H9 (cell line): ENCODE measurements around the gene UNC5C. TPM values are rescaled to one million over a fixed set of nuclear protein-coding genes. Genes with fewer than 3 reads are reported as not detected.

Source experiments
- DNase-seq: peaks from one replicate; pipeline ENCODE4 v3.0.0-alpha.2; 2017
- H2AFZ ChIP-seq: one replicate; pipeline ENCODE4 v1.6.1; 2013; ENCODE audit warnings: mild to moderate bottlenecking, low read length, control low read depth, moderate library complexity
- H2AK5ac ChIP-seq: 2 replicates; pipeline ENCODE4 v1.6.1; 2013; ENCODE audit warnings: low read length, control low read depth, mixed read lengths; ENCODE audit not compliant: insufficient read length
- H2BK120ac ChIP-seq: one replicate; pipeline ENCODE4 v1.6.1; 2013; ENCODE audit warnings: low read depth, mild to moderate bottlenecking, low read length, control low read depth, inconsistent platforms; ENCODE audit not compliant: poor library complexity, severe bottlenecking
- H2BK12ac ChIP-seq: 2 replicates; pipeline ENCODE4 v1.6.1; 2013; ENCODE audit warnings: low read length, control low read depth, mixed read lengths, low read depth; ENCODE audit not compliant: insufficient read length
- H2BK15ac ChIP-seq: 2 replicates; pipeline ENCODE4 v1.6.1; 2013; ENCODE audit warnings: low read depth, low read length, control low read depth
- H2BK20ac ChIP-seq: one replicate; pipeline ENCODE4 v1.6.1; 2013; ENCODE audit warnings: low read depth, mild to moderate bottlenecking, low read length, control low read depth, inconsistent platforms; ENCODE audit not compliant: poor library complexity, severe bottlenecking
- H2BK5ac ChIP-seq: 2 replicates; pipeline ENCODE4 v1.6.1; 2013; ENCODE audit warnings: low read length, control low read depth, mixed read lengths; ENCODE audit not compliant: insufficient read length
- H3K14ac ChIP-seq: 2 replicates; pipeline ENCODE4 v1.6.1; 2013; ENCODE audit warnings: low read length, control low read depth; ENCODE audit not compliant: insufficient read depth
- H3K18ac ChIP-seq: 2 replicates; pipeline ENCODE4 v1.6.1; 2013; ENCODE audit warnings: low read depth, mild to moderate bottlenecking, mixed read lengths, low read length, control low read depth; ENCODE audit not compliant: insufficient read length
- H3K23ac ChIP-seq: 2 replicates; pipeline ENCODE4 v1.6.1; 2013; ENCODE audit warnings: low read length, control low read depth, mixed read lengths, low read depth; ENCODE audit not compliant: insufficient read length
- H3K23me2 ChIP-seq: 2 replicates; pipeline ENCODE4 v1.6.1; 2013; ENCODE audit warnings: low read depth, mild to moderate bottlenecking, mixed read lengths, low read length, control low read depth; ENCODE audit not compliant: insufficient read length, poor library complexity, severe bottlenecking
- H3K27ac ChIP-seq: 2 replicates; pipeline ENCODE4 v1.5.1; 2013; ENCODE audit warnings: low read length, control low read depth, mixed read lengths, low read depth; ENCODE audit not compliant: insufficient read length
- H3K27me3 ChIP-seq: 2 replicates; pipeline ENCODE4 v1.6.1; 2013; ENCODE audit warnings: low read length, control low read depth, inconsistent platforms; ENCODE audit not compliant: insufficient read depth
- H3K4ac ChIP-seq: 2 replicates; pipeline ENCODE4 v1.6.1; 2013; ENCODE audit warnings: low read depth, mild to moderate bottlenecking, control low read depth, inconsistent platforms, low read length, moderate library complexity
- H3K4me1 ChIP-seq: 2 replicates; pipeline ENCODE4 v1.6.1; 2013; ENCODE audit warnings: low read length, control low read depth, inconsistent platforms; ENCODE audit not compliant: insufficient read depth
- H3K4me2 ChIP-seq: 2 replicates; pipeline ENCODE4 v1.6.1; 2013; ENCODE audit warnings: low read length, control low read depth, mixed read lengths; ENCODE audit not compliant: insufficient read length, insufficient read depth
- H3K56ac ChIP-seq: 2 replicates; pipeline ENCODE4 v1.6.1; 2013; ENCODE audit warnings: low read depth, mild to moderate bottlenecking, mixed read lengths, low read length, control low read depth; ENCODE audit not compliant: insufficient read length
- H3K79me1 ChIP-seq: 2 replicates; pipeline ENCODE4 v1.6.1; 2013; ENCODE audit warnings: low read depth, mild to moderate bottlenecking, moderate library complexity, low read length, control low read depth, inconsistent platforms; ENCODE audit not compliant: insufficient read depth, poor library complexity, severe bottlenecking
- H3K79me2 ChIP-seq: 2 replicates; pipeline ENCODE4 v1.6.1; 2013; ENCODE audit warnings: low read length, control low read depth, inconsistent platforms; ENCODE audit not compliant: insufficient read depth
- H3K9ac ChIP-seq: 2 replicates; pipeline ENCODE4 v1.6.1; 2013; ENCODE audit warnings: low read length, control low read depth, mixed read lengths; ENCODE audit not compliant: insufficient read length; ENCODE audit errors: extremely low read depth
- H3K9me3 ChIP-seq: one replicate; pipeline ENCODE4 v1.6.1; 2013; ENCODE audit warnings: low read depth, low read length, inconsistent platforms; ENCODE audit not compliant: control insufficient read depth
- H3T11ph ChIP-seq: one replicate; pipeline ENCODE4 v1.6.1; 2013; ENCODE audit warnings: mild to moderate bottlenecking, low read length, control low read depth, inconsistent platforms
- H4K20me1 ChIP-seq: one replicate; pipeline ENCODE4 v1.6.1; 2013; ENCODE audit not compliant: control insufficient read depth, insufficient read length, insufficient read depth
- H4K5ac ChIP-seq: 2 replicates; pipeline ENCODE4 v1.6.1; 2013; ENCODE audit warnings: low read depth, mild to moderate bottlenecking, mixed read lengths, low read length, control low read depth; ENCODE audit not compliant: insufficient read length
- H4K8ac ChIP-seq: replicated peaks from 2 replicates; pipeline ENCODE4 v1.6.1; 2013; ENCODE audit warnings: low read length, control low read depth, mixed read lengths, low read depth; ENCODE audit not compliant: insufficient read length
- H4K91ac ChIP-seq: 2 replicates; pipeline ENCODE4 v1.6.1; 2013; ENCODE audit warnings: low read depth, mild to moderate bottlenecking, moderate library complexity, mixed read lengths, low read length, control low read depth; ENCODE audit not compliant: insufficient read length
- H3K27ac Mint-ChIP-seq, 3 experiments: 2 replicates in 2 of 3; 3 replicates in 1 of 3; pipeline ENCODE4 v1.8.0; 2020 to 2021; ENCODE audit warnings: mixed read lengths in 3 of 3, mild to moderate bottlenecking in 1 of 3, moderate library complexity in 1 of 3
- H3K27me3 Mint-ChIP-seq: 2 replicates; pipeline ENCODE4 v1.8.0; 2021; ENCODE audit warnings: low read depth, mild to moderate bottlenecking, moderate library complexity, mixed read lengths
- H3K36me3 Mint-ChIP-seq, 3 experiments: 2 replicates in 2 of 3; 3 replicates in 1 of 3; pipeline ENCODE4 v1.8.0; 2020 to 2021; ENCODE audit warnings: low read depth in 3 of 3, mixed read lengths in 3 of 3; ENCODE audit not compliant: insufficient read depth in 1 of 3
- H3K4me1 Mint-ChIP-seq, 2 experiments: 2 replicates each; pipeline ENCODE4 v1.8.0; 2020; ENCODE audit warnings: mixed read lengths in 2 of 2
- H3K4me3 Mint-ChIP-seq, 2 experiments: 2 replicates in 1 of 2; 3 replicates in 1 of 2; pipeline ENCODE4 v1.8.0; 2020 to 2021; ENCODE audit warnings: mild to moderate bottlenecking in 2 of 2, mixed read lengths in 2 of 2, moderate library complexity in 1 of 2
- H3K9me3 Mint-ChIP-seq, 2 experiments: 2 replicates in 1 of 2; 3 replicates in 1 of 2; pipeline ENCODE4 v1.8.0; 2020; ENCODE audit warnings: mild to moderate bottlenecking in 2 of 2, mixed read lengths in 2 of 2, moderate library complexity in 1 of 2
- CTCF ChIP-seq: fragments of 200-600 bp; sonication (generic); conservative IDR thresholded peaks from 3 replicates; pipeline ENCODE4 v1.8.0; 2021; ENCODE audit warnings: antibody characterized with exemption, mild to moderate bottlenecking
- WGBS: extraction: QIAGEN DNeasy Blood & Tissue Kit; methylation state at CpG from one replicate; pipeline ENCODE4 v1.1.7; 2013; ENCODE audit warnings: missing lambda C conversion rate, low lambda C conversion rate, mixed read lengths; ENCODE audit not compliant: insufficient read length; ENCODE audit errors: extremely low coverage; 5-methylcytosine and 5-hydroxymethylcytosine counted together
- total RNA-seq: library from RNA; stranded (reverse); gene quantifications from 2 replicates; pipeline ENCODE4 v1.2.1, GENCODE V29; 2021

Gene UNC5C
- total RNA-seq, 1 experiment from 2014 or later = not detected

GRCh38 chr4:95472534-95472933, 76.2 kb downstream of the UNC5C start:
- Histone ChIP-seq H3K23ac (no peak overlapping the region), H3K79me2 (no peaks in the 10 kb centered on the region), H3K18ac (no peak overlapping the region), H2BK20ac (no peak overlapping the region), H2BK12ac (no peak overlapping the region), H3K14ac (no peak overlapping the region), H3K79me1 (no peaks in the 10 kb centered on the region), H4K20me1 (no peaks in the 10 kb centered on the region), H3K27me3 (no peaks in the 10 kb centered on the region), H2BK120ac (no peak overlapping the region), H3K4ac (no peak overlapping the region), H4K91ac (no peak overlapping the region), H2AFZ (no peak overlapping the region), H3K9me3 (no peaks in the 10 kb centered on the region), H4K5ac (no peak overlapping the region), H3T11ph (no peak overlapping the region), H3K23me2 (no peaks in the 10 kb centered on the region), H2AK5ac (no peak overlapping the region), H2BK5ac (no peak overlapping the region), H3K27ac (no peak overlapping the region), H3K4me2 (no peak overlapping the region), H2BK15ac (no peak overlapping the region), H3K9ac (no peak overlapping the region), H4K8ac (no peak overlapping the region), H3K4me1 (no peaks in the 10 kb centered on the region), H3K56ac (no peak overlapping the region)
- no peaks in the 10 kb centered on the region for H3K36me3 Mint-ChIP-seq
- WGBS = no CpG with 5 or more reads among the region's 3 CpGs
- H3K27ac Mint-ChIP-seq = no peak overlapping the region
- no peaks in the 10 kb centered on the region; a peak in 1 of 5 replicates for H3K9me3 Mint-ChIP-seq
- no peaks in the 10 kb centered on the region for H3K27me3 Mint-ChIP-seq
- no peak for TF ChIP-seq CTCF
- H3K4me3 Mint-ChIP-seq = no peak overlapping the region
- no peak for DNase-seq
- H3K4me1 Mint-ChIP-seq = no peaks in the 10 kb centered on the region
